GM12891 (cell line): ENCODE measurements around the gene PCDHA11.
"Not testable (repeated sequence)": the region's sequence is repeated elsewhere in the genome, so short reads cannot be mapped to it uniquely, and the experiment has no call there.

Experiments
- PAX5 ChIP-seq: IDR thresholded peaks from 2 replicates; pipeline ENCODE4 v1.6.1; 2011; ENCODE audit warnings: low read length, moderate library complexity, mild to moderate bottlenecking; ENCODE audit not compliant: insufficient read depth, severe bottlenecking
- POLR2A ChIP-seq: IDR thresholded peaks from 2 replicates; pipeline ENCODE4 v1.6.1; 2011; ENCODE audit warnings: low read depth, low read length, control low read depth
- POLR2AphosphoS5 ChIP-seq: IDR thresholded peaks from 2 replicates; pipeline ENCODE4 v1.6.1; 2011; ENCODE audit warnings: low read depth, low read length, control low read depth
- POU2F2 ChIP-seq: IDR thresholded peaks from 2 replicates; pipeline ENCODE4 v1.6.1; 2011; ENCODE audit warnings: low read depth, mild to moderate bottlenecking, control low read depth, low read length, moderate library complexity
- SPI1 ChIP-seq: IDR thresholded peaks from 2 replicates; pipeline ENCODE4 v1.6.1; 2011; ENCODE audit warnings: low read depth, low read length, control low read depth
- TAF1 ChIP-seq: IDR thresholded peaks from 2 replicates; pipeline ENCODE4 v1.6.1; 2011; ENCODE audit warnings: low read depth, low read length, control low read depth

- not testable (repeated sequence) for TF ChIP-seq TAF1, POLR2AphosphoS5, POLR2A, SPI1, PAX5, POU2F2
These were observed 18.7 kb upstream of the PCDHA11 start for GRCh38 chr5:140849831-140850634.
